Upper lobe of left lung (tissue), 6 donors: Measurements from ENCODE around the gene PCDHA10. TPM values are rescaled to one million over a fixed set of nuclear protein-coding genes. Genes with fewer than 3 reads are reported as not detected.

ENCODE experiments used
- ATAC-seq, 2 donors: fragments of 200-7000 bp; cut with Tn5 transposase; one replicate each; pipeline ENCODE4 v1.9.1; 2022; ENCODE audit warnings: mild to moderate bottlenecking in 2 of 2, moderate library complexity in 2 of 2; ENCODE audit not compliant: low FRiP score in 2 of 2
- DNase-seq, 2 donors: peaks; one replicate each; pipeline ENCODE4 v3.0.0-alpha.2; 2019 to 2020
- H3K27ac ChIP-seq, 4 donors: fragments of 200-600 bp; sonication (generic); one replicate each; pipeline ENCODE4 v1.5.1; 2016 to 2019
- H3K27me3 ChIP-seq, 4 donors: fragments of 200-600 bp; sonication (generic); one replicate each; pipeline ENCODE4 v1.5.1; 2017 to 2019
- H3K36me3 ChIP-seq, 4 donors: fragments of 200-600 bp; sonication (generic); one replicate each; pipeline ENCODE4 v1.5.1; 2016 to 2019
- H3K4me1 ChIP-seq, 4 donors: fragments of 200-600 bp; sonication (generic); one replicate each; pipeline ENCODE4 v1.5.1; 2018 to 2019
- H3K4me3 ChIP-seq, 4 donors: fragments of 200-600 bp; sonication (generic); one replicate each; pipeline ENCODE4 v1.5.1; 2017 to 2019; ENCODE audit warnings: mild to moderate bottlenecking in 2 of 4, moderate library complexity in 1 of 4
- H3K9me3 ChIP-seq, 4 donors: fragments of 200-600 bp; sonication (generic); one replicate each; pipeline ENCODE4 v1.5.1; 2018 to 2019
- CTCF ChIP-seq, 6 experiments: fragments of 450-650 bp in 4 of 6; fragments of 200-600 bp in 2 of 6; sonication (generic) in 2 of 6; IDR thresholded peaks; one replicate each; pipeline ENCODE4 v1.5.1; 2016 to 2019; ENCODE audit warnings: antibody characterized with exemption in 6 of 6
- EP300 ChIP-seq, 4 donors: sonication (generic); formaldehyde crosslinking; IDR thresholded peaks; one replicate each; pipeline ENCODE4 v1.5.1; 2017; ENCODE audit warnings: antibody characterized with exemption in 4 of 4, control low read depth in 2 of 4
- POLR2A ChIP-seq, 4 donors: fragments of 450-650 bp; IDR thresholded peaks; one replicate each; pipeline ENCODE4 v1.5.1; 2016 to 2017; ENCODE audit warnings: antibody characterized with exemption in 4 of 4, mild to moderate bottlenecking in 2 of 4
- POLR2AphosphoS5 ChIP-seq, 2 donors: sonication (generic); formaldehyde crosslinking; IDR thresholded peaks; one replicate each; pipeline ENCODE4 v1.5.1; 2017; ENCODE audit warnings: antibody characterized with exemption in 2 of 2
- WGBS, 2 donors: methylation state at CpG; one replicate each; pipeline ENCODE4 v1.1.5; 2017 to 2018; 5-methylcytosine and 5-hydroxymethylcytosine counted together
- total RNA-seq, 6 donors: library from RNA; depleted of rRNA in 4 of 6; stranded (reverse); fragments of >200 nt in 4 of 6; gene quantifications; one replicate each; pipeline versions ENCODE4 v1.1.0 to v1.2.1, GENCODE V29; 2016 to 2021
- donor health status: DM: no; HTN: no; CAD: no; lungs with moderate emphysema.
- donor health status: DM: no; HTN: yes; CAD: no; lungs with severe emphysema.

Gene PCDHA10
- total RNA-seq, 6 donors from 2014 or later = 0.30 to 7.6 (median 2.2) TPM

DNA sequence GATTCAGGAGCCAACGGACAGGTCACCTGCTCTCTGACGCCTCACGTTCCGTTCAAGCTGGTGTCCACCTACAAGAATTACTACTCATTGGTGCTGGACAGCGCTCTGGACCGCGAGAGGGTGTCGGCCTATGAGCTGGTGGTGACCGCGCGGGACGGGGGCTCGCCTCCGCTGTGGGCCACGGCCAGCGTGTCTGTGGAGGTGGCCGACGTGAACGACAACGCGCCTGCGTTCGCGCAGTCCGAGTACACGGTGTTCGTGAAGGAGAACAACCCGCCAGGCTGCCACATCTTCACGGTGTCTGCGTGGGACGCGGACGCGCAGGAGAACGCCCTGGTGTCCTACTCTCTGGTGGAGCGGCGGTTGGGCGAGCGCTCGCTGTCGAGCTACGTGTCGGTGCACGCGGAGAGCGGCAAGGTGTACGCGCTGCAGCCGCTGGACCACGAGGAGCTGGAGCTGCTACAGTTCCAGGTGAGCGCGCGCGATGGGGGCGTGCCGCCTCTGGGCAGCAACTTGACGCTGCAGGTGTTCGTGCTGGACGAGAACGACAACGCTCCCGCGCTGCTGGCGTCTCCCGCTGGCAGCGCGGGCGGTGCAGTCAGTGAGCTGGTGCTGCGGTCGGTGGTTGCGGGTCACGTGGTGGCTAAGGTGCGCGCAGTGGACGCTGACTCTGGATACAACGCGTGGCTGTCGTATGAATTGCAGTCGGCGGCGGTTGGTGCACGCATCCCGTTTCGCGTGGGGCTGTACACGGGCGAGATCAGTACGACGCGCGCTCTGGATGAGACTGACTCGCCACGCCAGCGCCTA lies 1.7 kb downstream of the PCDHA10 start:
- peaks cover 0 to 42% (median 35%) of the 10 kb centered on the region in 4 donors for H3K9me3 ChIP-seq
- H3K4me3 ChIP-seq = no peak overlapping the region
- DNase-seq (peak in 1 of 2 donors; percentile 80), ATAC-seq (no peak)
- no peak overlapping the region for H3K27ac ChIP-seq
- no peaks in the 10 kb centered on the region for H3K4me1 ChIP-seq
- 61 to 73% methylated on average over 29 to 72 of the region's 94 CpGs for WGBS, 2 donors
- H3K27me3 ChIP-seq = no peaks in the 10 kb centered on the region
- H3K36me3 ChIP-seq = no peaks in the 10 kb centered on the region
- TF ChIP-seq CTCF (IDR thresholded peaks at IDR 0.05) (no peak), POLR2AphosphoS5 (IDR thresholded peaks at IDR 0.05) (no peak)

- no peak for ATAC-seq
- WGBS, 2 donors = 62 to 73% methylated on average over 9 to 10 of the region's 22 CpGs
- H3K27ac ChIP-seq = no peak overlapping the region
- H3K9me3 ChIP-seq = peaks cover 0 to 47% (median 40%) of the 10 kb centered on the region in 4 donors
- no peaks in the 10 kb centered on the region for H3K27me3 ChIP-seq
- no peaks in the 10 kb centered on the region for H3K36me3 ChIP-seq
- TF ChIP-seq POLR2A (IDR thresholded peaks at IDR 0.05) (no peak), EP300 (IDR thresholded peaks at IDR 0.05) (no peak), CTCF (IDR thresholded peaks at IDR 0.05) (no peak), POLR2AphosphoS5 (IDR thresholded peaks at IDR 0.05) (no peak)
- no peaks in the 10 kb centered on the region for H3K4me1 ChIP-seq
- peak in 1 of 2 donors; percentile 77 for DNase-seq
- H3K4me3 ChIP-seq = no peak overlapping the region
These were observed 2.2 kb downstream of the PCDHA10 start for GRCh38 chr5:140857987-140858240.

- no peaks in the 10 kb centered on the region for H3K36me3 ChIP-seq
These were observed 7.0 kb downstream of the PCDHA10 start for GRCh38 chr5:140862441-140863295.

DNA sequence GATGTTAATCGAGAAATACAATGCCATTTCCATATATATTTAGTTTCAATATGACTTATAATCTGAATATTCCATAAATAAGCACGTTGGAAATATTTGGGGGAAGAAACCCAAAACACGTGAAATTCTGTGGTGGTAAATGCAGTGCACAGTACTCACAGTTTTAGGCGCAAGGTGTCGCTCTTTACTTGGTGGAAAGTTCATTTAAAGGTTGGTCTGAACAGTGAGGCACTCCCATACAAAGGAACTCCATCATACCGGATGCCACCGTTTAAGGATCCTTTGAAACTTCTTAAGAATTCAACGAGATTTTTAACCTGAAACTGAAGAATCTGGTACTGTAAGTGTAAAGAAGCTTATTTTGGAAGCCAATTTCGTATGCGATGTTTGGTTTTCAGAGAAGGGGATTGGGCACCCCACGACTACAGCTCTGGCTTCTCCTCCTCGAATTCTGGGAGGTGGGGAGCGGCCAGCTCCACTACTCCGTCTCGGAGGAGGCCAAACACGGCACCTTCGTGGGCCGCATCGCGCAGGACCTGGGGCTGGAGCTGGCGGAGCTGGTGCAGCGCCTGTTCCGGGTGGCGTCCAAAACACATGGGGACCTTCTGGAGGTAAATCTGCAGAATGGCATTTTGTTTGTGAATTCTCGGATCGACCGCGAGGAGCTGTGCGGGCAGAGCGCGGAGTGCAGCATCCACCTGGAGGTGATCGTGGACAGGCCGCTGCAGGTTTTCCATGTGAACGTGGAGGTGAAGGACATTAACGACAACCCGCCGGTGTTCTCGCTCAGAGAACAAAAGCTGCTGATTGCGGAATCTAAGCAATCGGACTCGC lies 13.2 kb downstream of the PCDHA10 start, which contains the start of gene PCDHA11:
Gene PCDHA11 (plus strand): TSS at position 237 of the 834 bp plus-strand sequence. CDS start 147 bp downstream, at position 384.
- H3K27ac ChIP-seq = no peak within 1 kb of the TSS
- no peaks in the 10 kb centered on the region for H3K27me3 ChIP-seq
- H3K4me1 ChIP-seq = no peaks in the 10 kb centered on the region
- ATAC-seq = no peak
- H3K9me3 ChIP-seq = peaks cover 0 to 29% (median 26%) of the 10 kb centered on the region in 4 donors
- 19 to 20% methylated on average over 28 to 41 of the region's 41 CpGs for WGBS, 2 donors
- TF ChIP-seq CTCF (IDR thresholded peaks at IDR 0.05) (peak in 2 of 6 experiments; percentile 10 to 18), POLR2A (IDR thresholded peaks at IDR 0.05) (no peak)
- H3K36me3 ChIP-seq = no peaks in the 10 kb centered on the region
- DNase-seq = peak in 1 of 2 donors; percentile 56
- peak within 1 kb of the TSS in 3 of 4 donors; percentile 6 to 25 (median 23) for H3K4me3 ChIP-seq

More at GRCh38 chr5:140862441-140863295, 7.0 kb downstream of the PCDHA10 start:
- TF ChIP-seq CTCF (IDR thresholded peaks at IDR 0.05) (no peak), EP300 (IDR thresholded peaks at IDR 0.05) (no peak), POLR2A (IDR thresholded peaks at IDR 0.05) (no peak), POLR2AphosphoS5 (IDR thresholded peaks at IDR 0.05) (no peak)
- no peak overlapping the region for H3K27ac ChIP-seq
- WGBS, 2 donors = 44 to 55% methylated on average over 53 to 67 of the region's 76 CpGs
- peak in 1 of 2 donors; percentile 75 for DNase-seq
- H3K27me3 ChIP-seq = no peaks in the 10 kb centered on the region
- H3K4me1 ChIP-seq = no peaks in the 10 kb centered on the region
- H3K9me3 ChIP-seq = peaks cover 0 to 36% (median 35%) of the 10 kb centered on the region in 4 donors
- peak in 1 of 2 donors; percentile 34 for ATAC-seq
- H3K4me3 ChIP-seq = no peak overlapping the region
